ENCODE measurements around the gene FAM167B.
"Not testable (repeated sequence)": the region's sequence is repeated elsewhere in the genome, so short reads cannot be mapped to it uniquely, and the experiment has no call there.

FAM167B gene

DNA sequence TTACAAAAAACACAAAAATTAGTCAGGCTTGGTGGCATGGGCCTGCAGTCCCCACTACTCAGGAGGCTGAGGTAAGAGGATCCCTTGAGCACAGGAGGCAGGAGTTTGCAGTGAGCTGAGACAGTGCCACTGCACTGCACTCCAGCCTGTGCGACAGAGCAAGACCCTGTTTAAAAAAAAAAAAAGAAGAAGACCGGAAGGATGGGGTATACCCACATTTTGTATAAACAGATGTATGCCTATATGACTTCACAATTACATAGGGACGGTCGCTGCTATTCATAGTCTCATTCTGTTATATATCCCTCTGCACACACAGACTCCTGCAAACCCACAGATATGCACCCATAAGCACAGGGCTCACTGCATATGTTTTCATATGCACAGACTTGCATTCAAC is 16.7 kb downstream of the FAM167B start:
- no peak for DNase-seq

- DNase-seq: no peak
These were observed 18.8 kb downstream of the FAM167B start for GRCh38 chr1:32265846-32266245.

DNA sequence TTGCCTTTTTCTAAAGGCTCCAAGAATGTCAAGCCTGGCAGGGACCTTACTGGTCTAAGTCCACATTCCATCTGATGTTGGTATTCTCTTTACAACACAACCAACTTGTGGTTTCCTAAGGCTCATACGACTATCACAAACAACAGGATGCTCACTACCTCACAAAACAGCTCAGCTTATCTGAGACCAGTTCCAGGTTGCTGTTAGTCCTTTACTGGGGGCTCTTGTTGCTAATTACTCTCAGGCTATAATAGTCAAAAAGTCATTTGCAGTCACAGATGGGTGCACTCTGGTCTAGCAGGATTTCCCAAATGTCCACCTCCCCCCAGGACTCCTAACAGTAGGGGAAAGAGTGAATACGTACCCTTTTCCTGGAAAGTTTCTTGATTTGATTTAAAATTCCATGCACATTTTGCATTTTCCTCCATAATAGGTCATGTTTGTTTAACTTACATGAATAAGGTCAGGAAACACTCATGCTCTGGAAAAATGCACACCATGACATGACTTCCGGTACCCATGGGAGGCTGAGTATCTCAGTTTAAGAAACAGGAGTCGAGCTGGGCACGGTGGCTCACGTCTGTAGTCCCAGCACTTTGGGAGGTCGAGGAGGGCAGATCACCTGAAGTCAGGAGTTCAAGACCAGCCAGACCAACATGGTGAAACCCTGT is 20.0 kb downstream of the FAM167B start:
- DNase-seq: no peak

DNA sequence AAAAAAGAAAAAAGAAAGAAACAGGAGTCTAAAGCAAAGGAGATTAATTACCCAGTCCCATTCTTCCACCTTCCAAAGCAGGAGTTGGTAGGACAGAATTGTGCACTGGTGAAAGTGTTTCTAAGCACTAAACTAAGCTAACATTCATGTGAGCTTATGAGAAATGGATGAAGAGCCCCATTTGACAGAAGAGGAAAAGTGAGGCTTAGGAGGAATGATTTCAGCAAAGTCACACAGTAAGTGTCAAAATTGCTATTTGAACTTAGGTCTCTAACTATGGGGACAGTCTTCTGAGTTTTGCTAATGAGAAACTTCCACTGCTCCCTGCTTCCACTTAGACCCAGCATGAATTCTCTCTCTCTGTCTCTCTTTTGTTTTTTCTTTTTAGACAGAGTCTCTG is 22.7 kb downstream of the FAM167B start:
- no peak for DNase-seq

DNA sequence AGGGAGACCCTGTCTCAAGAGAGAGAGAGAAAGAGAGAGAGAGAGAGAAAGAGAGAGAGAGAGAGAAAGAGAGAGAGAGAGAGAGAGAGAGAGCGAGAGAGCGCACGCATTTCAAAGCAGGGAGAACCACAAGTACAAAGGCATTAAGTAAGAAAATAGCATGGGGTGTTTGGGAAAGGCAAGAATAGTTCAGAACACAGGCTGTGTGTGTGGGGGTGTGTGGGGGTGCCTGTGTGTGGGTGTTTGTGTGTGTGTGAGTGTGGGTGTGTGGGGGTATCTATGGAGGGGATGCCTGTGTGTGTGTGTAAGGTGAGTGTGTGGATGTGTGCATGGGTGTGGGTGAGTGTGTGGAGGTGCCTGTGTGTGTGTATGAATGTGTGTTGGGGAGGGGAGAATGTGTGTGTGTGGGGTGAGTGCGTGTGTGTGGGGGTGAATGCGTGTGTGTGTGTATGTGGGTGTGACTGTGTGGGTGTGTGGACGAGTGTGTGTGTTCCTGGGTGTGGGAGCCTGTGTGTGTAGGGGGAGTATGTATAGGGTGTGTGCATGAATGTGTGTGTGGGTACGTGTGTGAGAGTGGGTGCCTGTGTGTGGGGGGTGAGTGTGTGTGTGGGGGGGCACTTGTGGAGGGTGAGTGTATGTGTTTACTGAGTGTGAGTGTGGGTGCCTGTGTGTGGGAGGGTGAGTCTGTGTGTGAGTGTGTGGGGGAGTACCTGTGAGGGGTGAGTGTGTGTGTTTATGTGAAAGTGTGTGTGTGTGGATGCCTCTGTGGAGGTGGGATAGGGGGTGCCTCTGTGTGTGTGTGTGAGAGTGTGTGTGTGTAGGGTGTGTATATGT is 25.8 kb downstream of the FAM167B start:
- DNase-seq: no peak

DNA sequence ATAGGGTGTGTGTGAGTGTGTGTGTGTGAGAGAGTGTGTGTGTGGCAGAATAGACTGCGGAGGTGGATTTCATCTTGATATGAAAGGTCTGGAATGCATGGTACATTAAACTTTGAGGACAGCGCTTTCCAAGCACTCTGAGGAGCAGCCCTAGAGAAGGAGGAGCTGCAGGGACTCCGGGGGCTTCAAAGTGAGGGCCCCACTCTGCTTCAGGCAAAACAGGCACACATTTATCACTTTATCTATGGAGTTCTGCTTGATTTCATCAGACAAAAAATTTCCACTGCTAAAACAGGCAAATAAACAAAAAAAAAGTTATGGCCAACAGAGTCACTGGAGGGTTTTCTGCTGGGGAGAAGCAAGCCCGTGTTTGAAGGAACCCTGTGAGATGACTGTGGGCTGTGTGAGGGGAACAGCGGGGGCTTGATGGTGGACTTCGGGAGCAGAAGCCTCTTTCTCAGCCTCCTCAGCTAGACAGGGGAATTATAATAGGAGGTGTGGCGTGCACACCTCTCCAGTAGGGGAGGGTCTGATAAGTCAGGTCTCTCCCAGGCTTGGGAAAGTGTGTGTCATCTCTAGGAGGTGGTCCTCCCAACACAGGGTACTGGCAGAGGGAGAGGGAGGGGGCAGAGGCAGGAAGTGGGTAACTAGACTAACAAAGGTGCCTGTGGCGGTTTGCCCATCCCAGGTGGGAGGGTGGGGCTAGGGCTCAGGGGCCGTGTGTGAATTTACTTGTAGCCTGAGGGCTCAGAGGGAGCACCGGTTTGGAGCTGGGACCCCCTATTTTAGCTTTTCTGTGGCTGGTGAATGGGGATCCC is 26.6 kb downstream of the FAM167B start:
- DNase-seq: peak in 1 of 2 experiments; percentile 71

DNA sequence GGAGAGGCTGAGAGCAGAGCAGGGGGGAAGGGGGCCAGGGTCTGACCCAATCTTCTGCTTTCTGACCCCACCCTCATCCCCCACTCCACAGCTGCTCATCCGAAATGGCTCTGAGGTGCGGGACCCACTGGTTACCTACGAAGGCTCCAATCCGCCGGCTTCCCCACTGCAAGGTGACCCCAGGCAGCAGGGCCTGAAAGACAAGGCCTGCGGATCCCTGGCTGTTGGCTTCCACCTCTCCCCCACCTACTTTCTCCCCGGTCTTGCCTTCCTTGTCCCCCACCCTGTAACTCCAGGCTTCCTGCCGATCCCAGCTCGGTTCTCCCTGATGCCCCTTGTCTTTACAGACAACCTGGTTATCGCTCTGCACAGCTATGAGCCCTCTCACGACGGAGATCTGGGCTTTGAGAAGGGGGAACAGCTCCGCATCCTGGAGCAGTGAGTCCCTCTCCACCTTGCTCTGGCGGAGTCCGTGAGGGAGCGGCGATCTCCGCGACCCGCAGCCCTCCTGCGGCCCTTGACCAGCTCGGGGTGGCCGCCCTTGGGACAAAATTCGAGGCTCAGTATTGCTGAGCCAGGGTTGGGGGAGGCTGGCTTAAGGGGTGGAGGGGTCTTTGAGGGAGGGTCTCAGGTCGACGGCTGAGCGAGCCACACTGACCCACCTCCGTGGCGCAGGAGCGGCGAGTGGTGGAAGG is 27.8 kb downstream of the FAM167B start:
- DNase-seq: no peak

GRCh38 chr1:32275424-32275823 is 28.4 kb downstream of the FAM167B start:
- no peak for DNase-seq

DNA sequence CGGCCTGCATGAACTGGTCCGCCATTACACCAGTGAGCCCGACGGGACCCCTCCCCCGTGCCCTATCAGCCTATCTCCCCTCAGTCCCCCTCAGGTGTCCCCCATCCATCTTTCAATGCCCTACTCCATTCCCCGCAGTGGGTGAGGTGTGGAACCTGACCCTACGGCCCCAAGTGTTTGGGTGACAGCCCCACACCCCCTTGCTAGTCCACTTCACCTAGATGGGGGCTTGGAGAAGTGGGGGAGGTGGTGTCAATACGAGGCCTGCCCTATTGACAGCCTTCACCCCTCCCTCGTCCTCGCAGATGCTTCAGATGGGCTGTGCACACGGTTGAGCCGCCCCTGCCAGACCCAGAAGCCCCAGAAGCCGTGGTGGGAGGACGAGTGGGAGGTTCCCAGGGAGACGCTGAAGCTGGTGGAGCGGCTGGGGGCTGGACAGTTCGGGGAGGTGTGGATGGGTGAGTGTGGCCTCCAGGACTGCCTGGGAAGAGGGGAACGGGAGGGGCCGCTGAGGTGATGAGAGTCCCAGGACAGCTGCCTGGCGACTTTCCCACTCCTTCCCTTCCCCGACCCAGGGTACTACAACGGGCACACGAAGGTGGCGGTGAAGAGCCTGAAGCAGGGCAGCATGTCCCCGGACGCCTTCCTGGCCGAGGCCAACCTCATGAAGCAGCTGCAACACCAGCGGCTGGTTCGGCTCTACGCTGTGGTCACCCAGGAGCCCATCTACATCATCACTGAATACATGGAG is 29.2 kb downstream of the FAM167B start:
- DNase-seq: no peak

DNA sequence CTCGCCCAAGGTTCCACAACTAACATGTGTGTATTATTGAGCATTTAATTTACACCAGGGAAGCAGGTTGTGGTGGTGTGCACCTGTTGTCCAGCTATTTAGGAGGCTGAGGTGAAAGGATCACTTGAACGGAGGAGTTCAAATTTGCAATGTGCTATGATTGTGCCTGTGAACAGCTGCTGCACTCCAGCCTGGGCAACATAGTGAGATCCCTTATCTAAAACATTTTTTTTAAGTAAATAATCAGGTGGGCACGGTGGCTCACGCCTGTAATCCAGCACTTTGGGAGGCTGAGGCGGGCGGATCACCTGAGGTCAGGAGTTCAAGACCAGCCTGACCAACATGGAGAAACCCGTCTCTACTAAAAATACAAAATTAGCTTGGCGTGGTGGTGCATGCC is 37.8 kb downstream of the FAM167B start:
- DNase-seq: not testable (repeated sequence)

- DNase-seq: no peak
These were observed 38.6 kb downstream of the FAM167B start for GRCh38 chr1:32285658-32286057.

GRCh38 chr1:32286763-32287162 is 39.7 kb downstream of the FAM167B start:
- DNase-seq: no peak

GRCh38 chr1:32289256-32289655 is 42.2 kb downstream of the FAM167B start:
- DNase-seq: no peak

DNA sequence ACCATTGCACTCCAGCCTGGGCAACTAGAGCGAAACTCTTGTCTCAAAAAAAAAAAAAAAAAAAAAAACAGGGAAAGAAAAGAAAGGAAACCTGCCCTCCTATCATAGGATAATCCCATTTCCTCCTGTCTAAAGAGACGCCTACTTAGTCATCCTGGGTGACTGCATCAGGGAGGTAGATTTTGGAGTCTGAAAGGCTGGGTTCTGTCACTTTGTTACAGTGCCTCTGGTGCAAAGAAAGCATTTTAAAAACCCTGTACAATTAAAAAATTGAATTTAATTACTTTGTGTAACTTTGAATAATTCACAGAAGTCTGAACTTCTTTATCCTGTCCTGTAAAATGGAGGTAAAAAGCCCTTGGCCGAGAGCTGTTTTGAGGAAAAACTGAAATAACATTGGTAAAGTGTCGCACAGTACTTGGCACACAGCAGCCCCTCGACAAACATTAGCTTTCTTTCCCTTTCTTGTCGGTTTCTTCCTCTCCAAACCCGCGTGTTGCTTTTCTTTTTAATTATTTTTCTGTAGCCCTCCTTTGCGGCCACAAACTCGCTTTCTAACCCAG is 44.2 kb downstream of the FAM167B start:
- DNase-seq: no peak

GRCh38 chr1:32291708-32292538 is 44.9 kb downstream of the FAM167B start, which contains the start of gene HDAC1:
Gene HDAC1, plus strand, starts transcription at chr1:32292083. Its CDS starts 87 bp downstream, at chr1:32292170.
- peak; percentile 97 to 99 for DNase-seq

DNA sequence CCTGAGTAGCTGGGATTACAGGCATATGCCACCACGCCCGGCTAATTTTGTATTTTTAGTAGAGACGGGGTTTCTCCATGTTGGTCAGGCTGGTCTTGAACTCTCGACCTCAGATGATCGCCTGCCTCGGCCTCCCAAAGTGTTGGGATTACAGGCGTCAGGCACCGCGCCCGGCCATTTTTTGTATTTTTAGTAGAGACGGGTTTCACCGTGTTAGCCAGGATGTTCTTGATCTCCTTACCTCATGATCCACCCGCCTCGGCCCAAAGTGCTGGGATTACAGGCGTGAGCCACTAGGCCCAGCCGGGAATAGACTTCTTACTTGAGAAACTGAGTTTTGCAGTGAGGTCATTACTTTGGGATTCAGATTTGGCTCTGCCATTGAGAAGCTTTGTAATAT is 51.2 kb downstream of the FAM167B start:
- not testable (repeated sequence) for DNase-seq

Data from SHP77 (cell line).